IMR-90 (cell line): ENCODE data around the gene AKAP13. TPM values are rescaled to one million over a fixed set of nuclear protein-coding genes. Genes with fewer than 3 reads are reported as not detected.

ENCODE experiments used
- ATAC-seq: fragments of 200-7000 bp; cut with Tn5 transposase; 2 replicates; pipeline ENCODE4 v1.9.1; 2020; ENCODE audit warnings: low read depth, mild to moderate bottlenecking, moderate library complexity
- BruUV-seq: library from RNA; stranded (reverse); fragments of 400-500 nt; replicated peaks from 2 replicates; lab custom pipeline; 2021; lab: Mats Ljungman, UMichigan
- CTCF ChIA-PET: fragments of 300-600 bp; formaldehyde crosslinking; extraction: SDS; loops from one replicate; lab custom pipeline; 2021; ENCODE audit warnings: antibody characterized with exemption; lab: Yijun Ruan, JAX
- POLR2A ChIA-PET: fragments of 300-600 bp; sonication (Branson Sonifier 250); formaldehyde crosslinking; loops from one replicate; lab custom pipeline; 2022; ENCODE audit warnings: antibody characterized with exemption; ENCODE audit not compliant: unreplicated experiment; lab: Charles Lee
- DNase-seq: peaks from one replicate; pipeline ENCODE4 v3.0.0; 2013
- H2AFZ ChIP-seq: replicated peaks from 2 replicates; pipeline ENCODE3; 2013; ENCODE audit warnings: low read length, mild to moderate bottlenecking; ENCODE audit not compliant: poor library complexity
- H2AK5ac ChIP-seq: 2 replicates; pipeline ENCODE4 v1.6.1; 2013; ENCODE audit warnings: low read depth, low read length, inconsistent platforms
- H2AK9ac ChIP-seq: replicated peaks from 2 replicates; pipeline ENCODE3; 2013; ENCODE audit warnings: mild to moderate bottlenecking, low read depth, low read length, moderate library complexity; ENCODE audit not compliant: poor library complexity
- H2BK120ac ChIP-seq: 2 replicates; pipeline ENCODE4 v1.6.1; 2013; ENCODE audit warnings: low read depth, low read length, inconsistent platforms
- H2BK15ac ChIP-seq: 3 replicates; pipeline ENCODE4 v1.6.1; 2013; ENCODE audit warnings: low read depth, low read length, inconsistent platforms
- H2BK20ac ChIP-seq: 2 replicates; pipeline ENCODE4 v1.6.1; 2013; ENCODE audit warnings: low read depth, mild to moderate bottlenecking, inconsistent platforms, low read length, moderate library complexity
- H2BK5ac ChIP-seq: 2 replicates; pipeline ENCODE4 v1.6.1; 2013; ENCODE audit warnings: mild to moderate bottlenecking, low read depth, low read length, inconsistent platforms; ENCODE audit not compliant: poor library complexity, severe bottlenecking
- H3K14ac ChIP-seq: replicated peaks from 2 replicates; pipeline ENCODE4 v1.6.1; 2013; ENCODE audit warnings: low read depth, low read length, inconsistent platforms
- H3K18ac ChIP-seq: 2 replicates; pipeline ENCODE4 v1.6.1; 2013; ENCODE audit warnings: low read depth, low read length, control low read depth
- H3K23ac ChIP-seq: 2 replicates; pipeline ENCODE4 v1.6.1; 2013; ENCODE audit warnings: low read depth, low read length, inconsistent platforms
- H3K27ac ChIP-seq: 2 replicates; pipeline ENCODE4 v1.5.1; 2013; ENCODE audit warnings: mild to moderate bottlenecking, control low read depth, low read length; ENCODE audit not compliant: insufficient read depth
- H3K27me3 ChIP-seq: 2 replicates; pipeline ENCODE4 v1.6.1; 2013; ENCODE audit warnings: low read length; ENCODE audit not compliant: control insufficient read depth, insufficient read depth
- H3K36me3 ChIP-seq: 2 replicates; pipeline ENCODE4 v1.6.1; 2013; ENCODE audit warnings: low read length, mixed read lengths; ENCODE audit not compliant: control insufficient read depth, insufficient read depth
- H3K4ac ChIP-seq: 2 replicates; pipeline ENCODE4 v1.6.1; 2013; ENCODE audit warnings: low read depth, low read length, inconsistent platforms
- H3K4me1 ChIP-seq: 2 replicates; pipeline ENCODE4 v1.6.1; 2013; ENCODE audit warnings: low read length, mixed read lengths; ENCODE audit not compliant: control insufficient read depth, insufficient read depth
- H3K4me2 ChIP-seq: 2 replicates; pipeline ENCODE4 v1.6.1; 2013; ENCODE audit warnings: low read depth, mild to moderate bottlenecking, control low read depth, low read length, moderate library complexity
- H3K4me3 ChIP-seq: 2 replicates; pipeline ENCODE4 v1.5.1; 2013; ENCODE audit warnings: low read depth, mild to moderate bottlenecking, control low read depth, low read length, moderate library complexity; ENCODE audit not compliant: insufficient read depth
- H3K56ac ChIP-seq: 2 replicates; pipeline ENCODE4 v1.6.1; 2013; ENCODE audit warnings: low read length, inconsistent platforms; ENCODE audit not compliant: insufficient read depth; ENCODE audit errors: extremely low read depth
- H3K79me1 ChIP-seq, 2 experiments: 2 replicates each; pipeline ENCODE4 v1.6.1; 2013; ENCODE audit warnings: low read length in 2 of 2, inconsistent platforms in 1 of 2, low read depth in 1 of 2
- H3K9ac ChIP-seq: 2 replicates; pipeline ENCODE4 v1.6.1; 2013; ENCODE audit warnings: low read depth, low read length, control low read depth
- H3K9me1 ChIP-seq: 2 replicates; pipeline ENCODE4 v1.6.1; 2013; ENCODE audit warnings: low read length, inconsistent platforms; ENCODE audit not compliant: insufficient read depth
- H3K9me3 ChIP-seq: 2 replicates; pipeline ENCODE4 v1.6.1; 2013; ENCODE audit warnings: low read length; ENCODE audit not compliant: control insufficient read depth, insufficient read depth
- H4K20me1 ChIP-seq: 2 replicates; pipeline ENCODE4 v1.6.1; 2013; ENCODE audit warnings: low read length, inconsistent platforms; ENCODE audit not compliant: insufficient read depth
- H4K5ac ChIP-seq: 2 replicates; pipeline ENCODE4 v1.6.1; 2013; ENCODE audit warnings: mild to moderate bottlenecking, low read depth, low read length, control low read depth
- H4K8ac ChIP-seq, 2 experiments: 2 replicates each; pipeline ENCODE4 v1.6.1; 2013; ENCODE audit warnings: low read depth in 2 of 2, low read length in 2 of 2, control low read depth in 1 of 2, inconsistent platforms in 1 of 2
- H4K91ac ChIP-seq: 2 replicates; pipeline ENCODE4 v1.6.1; 2013; ENCODE audit warnings: low read depth, low read length, inconsistent platforms; ENCODE audit not compliant: insufficient read depth
- BHLHE40 ChIP-seq: fragments of 150-350 bp; IDR thresholded peaks from 2 replicates; pipeline ENCODE4 v1.6.1; 2016; ENCODE audit warnings: mild to moderate bottlenecking, low read depth, low read length
- CEBPB ChIP-seq: IDR thresholded peaks from 2 replicates; pipeline ENCODE4 v1.6.1; 2012; ENCODE audit warnings: low read depth, low read length, improper control_type of control experiment
- CHD1 ChIP-seq: IDR thresholded peaks from 2 replicates; pipeline ENCODE4 v1.6.1; 2012; ENCODE audit warnings: low read depth, low read length, improper control_type of control experiment
- FOS ChIP-seq: fragments of 150-350 bp; IDR thresholded peaks from 2 replicates; pipeline ENCODE4 v1.6.1; 2016; ENCODE audit warnings: low read depth, low read length
- MAZ ChIP-seq: IDR thresholded peaks from 2 replicates; pipeline ENCODE4 v1.6.1; 2012; ENCODE audit warnings: low read depth, mild to moderate bottlenecking, low read length, improper control_type of control experiment, moderate library complexity, borderline replicate concordance
- NFE2L2 ChIP-seq: fragments of 150-350 bp; IDR thresholded peaks from 2 replicates; pipeline ENCODE4 v1.6.1; 2016; ENCODE audit warnings: low read depth, mild to moderate bottlenecking, low read length
- POLR2A ChIP-seq: IDR thresholded peaks from 2 replicates; pipeline ENCODE4 v1.6.1; 2012; ENCODE audit warnings: mild to moderate bottlenecking, low read depth, low read length
- RCOR1 ChIP-seq: IDR thresholded peaks from 2 replicates; pipeline ENCODE4 v1.6.1; 2012; ENCODE audit warnings: mild to moderate bottlenecking, low read length, improper control_type of control experiment; ENCODE audit not compliant: insufficient replicate concordance
- RFX5 ChIP-seq: IDR thresholded peaks from 2 replicates; pipeline ENCODE4 v1.8.0; 2012; ENCODE audit warnings: low read depth, mild to moderate bottlenecking, low read length, moderate library complexity
- SMC3 ChIP-seq: fragments of 150-350 bp; IDR thresholded peaks from 2 replicates; pipeline ENCODE4 v1.6.1; 2016; ENCODE audit warnings: low read depth, mild to moderate bottlenecking, antibody characterized with exemption, low read length, moderate library complexity
- WGBS, 2 experiments: methylation state at CpG; one replicate each; pipeline versions ENCODE4 v1.1.5 to v1.1.7; 2013; ENCODE audit warnings: missing lambda C conversion rate in 2 of 2; ENCODE audit not compliant: insufficient read length in 1 of 2; ENCODE audit errors: extremely low coverage in 2 of 2; 5-methylcytosine and 5-hydroxymethylcytosine counted together
- dilution Hi-C: fragments of 300-500 bp; cut with HindIII; formaldehyde crosslinking; loops from one replicate; pipeline ENCODE4 v1.14.3; 2018; ENCODE audit warnings: low sequenced_read_pairs; ENCODE audit not compliant: unreplicated experiment
- in situ Hi-C: fragments of 300-500 bp; cut with MboI; formaldehyde crosslinking; loops from 3 replicates; pipeline ENCODE4 v1.14.3; 2019; ENCODE audit warnings: low sequenced_read_pairs, inconsistent platforms, mixed read lengths
- intact Hi-C: fragments of 100-400 bp; cut with micrococcal nuclease; formaldehyde crosslinking; loops from 2 replicates; pipeline ENCODE4 v1.10.0; 2022
- polyA plus RNA-seq, 3 experiments: library from polyadenylated mRNA; depleted of rRNA; stranded (reverse); fragments of >200 nt; gene quantifications; 2 replicates each; pipeline ENCODE4 v1.2.3, GENCODE V29; 2012; ENCODE audit warnings: low replicate concordance in 1 of 3
- total RNA-seq: library from RNA; depleted of rRNA; stranded (reverse); fragments of >200 nt; gene quantifications from 2 replicates; pipeline ENCODE4 v1.2.3, GENCODE V29; 2012
- TF ChIP-seq, protein P1 (sequence below): fragments of 150-350 bp; IDR thresholded peaks from 2 replicates; pipeline ENCODE4 v1.6.1; 2016; ENCODE audit warnings: low read depth, mild to moderate bottlenecking, low read length, moderate library complexity, borderline replicate concordance
- TF ChIP-seq, protein P2 (sequence below): fragments of 150-350 bp; IDR thresholded peaks from 2 replicates; pipeline ENCODE4 v1.6.1; 2017; ENCODE audit warnings: mild to moderate bottlenecking, antibody characterized with exemption, low read length, low read depth

Gene AKAP13
- total and polyA plus RNA-seq, 2 of the 4 experiments (the other 2 are of a cell fraction), result 10.4 to 46.4 TPM

DNA sequence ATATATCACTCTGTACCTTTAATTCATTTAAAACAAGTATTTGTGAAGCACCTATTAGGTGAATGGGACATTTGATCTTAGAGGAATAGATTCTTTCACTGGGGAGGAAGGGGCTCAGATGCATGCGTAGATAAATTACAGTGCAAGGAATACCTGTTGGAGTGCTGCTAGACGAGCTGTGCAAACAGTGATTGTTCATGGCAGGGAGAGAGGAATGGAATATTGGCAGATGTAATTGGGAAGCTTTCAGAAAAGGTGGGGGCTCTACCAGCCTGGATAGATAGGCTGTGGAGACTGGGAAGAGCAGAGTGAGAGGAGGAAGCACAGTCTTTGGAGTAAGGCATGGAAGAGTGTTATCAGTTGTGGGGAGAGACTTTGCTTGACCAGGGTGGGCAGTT lies 116.8 kb downstream of the AKAP13 start:
- Histone ChIP-seq H3K36me3 (no peaks in the 10 kb centered on the region), H3K23ac (no peak overlapping the region), H2BK120ac (no peak overlapping the region), H3K18ac (no peak overlapping the region), H2AK5ac (no peak overlapping the region), H3K9me3 (no peaks in the 10 kb centered on the region), H3K4me2 (no peak overlapping the region), H3K9me1 (peaks cover 13% of the 10 kb centered on the region), H3K79me1 (peaks cover 41 to 83% of the 10 kb centered on the region in 2 experiments), H4K20me1 (peaks cover 20% of the 10 kb centered on the region; the same call in 1 of the 2 replicates), H2AK9ac (no peak overlapping the region), H2BK15ac (no peak overlapping the region), H4K91ac (no peak overlapping the region), H3K4ac (no peak overlapping the region), H3K4me1 (peaks cover 11% of the 10 kb centered on the region), H2BK20ac (no peak overlapping the region), H2AFZ (no peak overlapping the region), H3K9ac (no peak overlapping the region), H2BK5ac (no peak overlapping the region), H3K14ac (no peak overlapping the region), H3K4me3 (no peak overlapping the region), H3K56ac (no peak overlapping the region), H3K27ac (no peak overlapping the region), H4K5ac (no peak overlapping the region), H4K8ac (no peak overlapping the region), H3K27me3 (no peaks in the 10 kb centered on the region)
- in situ Hi-C loops, result loop anchor here (5.0 kb wide), 1 partner anchor 205 kb away; no protein-coding TSS in a partner anchor
- BruUV-seq, result no TSS peak
- intact Hi-C loops, result no loop called here
- dilution Hi-C loops, result no loop called here
- TF ChIP-seq SMC3 (no peak), NFE2L2 (no peak), FOS (no peak), MAZ (no peak), CHD1 (no peak), CEBPB (no peak), RCOR1 (no peak), RFX5 (no peak), BHLHE40 (no peak), POLR2A (no peak)
- TF ChIP-seq, protein P1, sequence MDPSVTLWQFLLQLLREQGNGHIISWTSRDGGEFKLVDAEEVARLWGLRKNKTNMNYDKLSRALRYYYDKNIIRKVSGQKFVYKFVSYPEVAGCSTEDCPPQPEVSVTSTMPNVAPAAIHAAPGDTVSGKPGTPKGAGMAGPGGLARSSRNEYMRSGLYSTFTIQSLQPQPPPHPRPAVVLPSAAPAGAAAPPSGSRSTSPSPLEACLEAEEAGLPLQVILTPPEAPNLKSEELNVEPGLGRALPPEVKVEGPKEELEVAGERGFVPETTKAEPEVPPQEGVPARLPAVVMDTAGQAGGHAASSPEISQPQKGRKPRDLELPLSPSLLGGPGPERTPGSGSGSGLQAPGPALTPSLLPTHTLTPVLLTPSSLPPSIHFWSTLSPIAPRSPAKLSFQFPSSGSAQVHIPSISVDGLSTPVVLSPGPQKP, result no peak
- TF ChIP-seq, protein P2, sequence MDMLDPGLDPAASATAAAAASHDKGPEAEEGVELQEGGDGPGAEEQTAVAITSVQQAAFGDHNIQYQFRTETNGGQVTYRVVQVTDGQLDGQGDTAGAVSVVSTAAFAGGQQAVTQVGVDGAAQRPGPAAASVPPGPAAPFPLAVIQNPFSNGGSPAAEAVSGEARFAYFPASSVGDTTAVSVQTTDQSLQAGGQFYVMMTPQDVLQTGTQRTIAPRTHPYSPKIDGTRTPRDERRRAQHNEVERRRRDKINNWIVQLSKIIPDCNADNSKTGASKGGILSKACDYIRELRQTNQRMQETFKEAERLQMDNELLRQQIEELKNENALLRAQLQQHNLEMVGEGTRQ, result no peak
- WGBS, 2 experiments, result 100% methylated on average over 1 of the region's 2 CpGs; no CpG with 5 or more reads in 1 of the 2 experiments
- ChIA-PET POLR2A (no interaction called here), CTCF (no interaction called here)
- DNase-seq, result no peak
- ATAC-seq, result no peak
